Activated CD8-positive, alpha-beta T cell treated with anti-CD3 and anti-CD28 coated beads for 36 hours (primary cell): ENCODE results near the gene THRB. TPM values are rescaled to one million over a fixed set of nuclear protein-coding genes. Genes with fewer than 3 reads are reported as not detected.

Experiments used
- ATAC-seq: fragments of 200-7000 bp; cut with Tn5 transposase; one replicate; pipeline ENCODE4 v1.10.0; 2021; ENCODE audit warnings: mild to moderate bottlenecking, moderate library complexity
- CTCF ChIA-PET: fragments of 350-600 bp; sonication (Branson Sonifier 250); formaldehyde crosslinking; loops from one replicate; lab custom pipeline; 2021; ENCODE audit warnings: antibody characterized with exemption; lab: Charles Lee
- POLR2A ChIA-PET: fragments of 350-600 bp; sonication (Branson Sonifier 250); formaldehyde crosslinking; loops from one replicate; lab custom pipeline; 2021; ENCODE audit warnings: antibody characterized with exemption; lab: Charles Lee
- DNase-seq: peaks from one replicate; pipeline ENCODE4 v3.0.0-alpha.2; 2020
- H3K27ac Mint-ChIP-seq: one replicate; pipeline ENCODE4 v1.8.0; 2021; ENCODE audit warnings: mild to moderate bottlenecking, mixed read lengths
- H3K27me3 Mint-ChIP-seq: one replicate; pipeline ENCODE4 v1.8.0; 2021; ENCODE audit warnings: mixed read lengths
- H3K36me3 Mint-ChIP-seq: one replicate; pipeline ENCODE4 v1.8.0; 2021; ENCODE audit warnings: low read depth, mixed read lengths
- H3K4me1 Mint-ChIP-seq: one replicate; pipeline ENCODE4 v1.8.0; 2021; ENCODE audit warnings: low read depth, mixed read lengths
- H3K4me3 Mint-ChIP-seq: one replicate; pipeline ENCODE4 v1.8.0; 2021; ENCODE audit warnings: mild to moderate bottlenecking, moderate library complexity, mixed read lengths
- H3K9me3 Mint-ChIP-seq: one replicate; pipeline ENCODE4 v1.8.0; 2021; ENCODE audit warnings: mixed read lengths
- CTCF ChIP-seq: fragments of 200-600 bp; IDR thresholded peaks from one replicate; pipeline ENCODE4 v1.8.0; 2022; ENCODE audit warnings: antibody characterized with exemption, mild to moderate bottlenecking
- intact Hi-C: fragments of 100-400 bp; cut with micrococcal nuclease; formaldehyde crosslinking; loops from one replicate; pipeline ENCODE4 v1.10.0; 2022
- total RNA-seq, 2 experiments: library from RNA; stranded (reverse); gene quantifications; one replicate each; pipeline ENCODE4 v1.2.3, GENCODE V29; 2021

THRB gene
- total RNA-seq, 2 experiments from 2014 or later: not detected

- POLR2A ChIA-PET: no interaction called here
- Mint-ChIP-seq H3K27me3 (no peaks in the 10 kb centered on the region), H3K4me3 (no peak overlapping the region), H3K9me3 (no peaks in the 10 kb centered on the region), H3K4me1 (no peaks in the 10 kb centered on the region), H3K27ac (no peak overlapping the region), H3K36me3 (no peaks in the 10 kb centered on the region)
- DNase-seq (no peak), ATAC-seq (no peak)
- no peak for TF ChIP-seq CTCF
- CTCF ChIA-PET: no interaction called here
- intact Hi-C loops: no loop called here
Observed at GRCh38 chr3:24389108-24390090, 105.3 kb downstream of the THRB start.

GRCh38 chr3:24388611-24389010 is 106.0 kb downstream of the THRB start:
- CTCF ChIA-PET: no interaction called here

GRCh38 chr3:24388159-24388558 is 106.5 kb downstream of the THRB start:
- intact Hi-C loops: no loop called here
- Mint-ChIP-seq H3K27ac (no peak overlapping the region), H3K4me1 (no peaks in the 10 kb centered on the region), H3K36me3 (no peaks in the 10 kb centered on the region), H3K27me3 (no peaks in the 10 kb centered on the region), H3K4me3 (no peak overlapping the region), H3K9me3 (no peaks in the 10 kb centered on the region)
- no peak for TF ChIP-seq CTCF
- no peak for DNase-seq
- ChIA-PET CTCF (no interaction called here), POLR2A (no interaction called here)
- no peak for ATAC-seq

More at GRCh38 chr3:24388611-24389010, 106.0 kb downstream of the THRB start:
- H3K4me1 Mint-ChIP-seq: no peaks in the 10 kb centered on the region
- H3K27me3 Mint-ChIP-seq: no peaks in the 10 kb centered on the region
- POLR2A ChIA-PET: no interaction called here
- DNase-seq: no peak
- no peaks in the 10 kb centered on the region for H3K36me3 Mint-ChIP-seq
- intact Hi-C loops: no loop called here
- H3K27ac Mint-ChIP-seq: no peak overlapping the region
- no peaks in the 10 kb centered on the region for H3K9me3 Mint-ChIP-seq
- no peak for TF ChIP-seq CTCF
- ATAC-seq: no peak
- H3K4me3 Mint-ChIP-seq: no peak overlapping the region

- DNase-seq: no peak
- Mint-ChIP-seq H3K27me3 (no peaks in the 10 kb centered on the region), H3K27ac (no peak overlapping the region), H3K4me3 (no peak overlapping the region), H3K9me3 (no peaks in the 10 kb centered on the region), H3K4me1 (no peaks in the 10 kb centered on the region), H3K36me3 (no peaks in the 10 kb centered on the region)
- POLR2A ChIA-PET: no interaction called here
- TF ChIP-seq CTCF: no peak
- CTCF ChIA-PET: no interaction called here
- no peak for ATAC-seq
- intact Hi-C loops: no loop called here
Observed at GRCh38 chr3:24387493-24387892, 107.2 kb downstream of the THRB start.

GRCh38 chr3:24387000-24387399 is 107.7 kb downstream of the THRB start:
- ChIA-PET POLR2A (no interaction called here), CTCF (no interaction called here)
- no peaks in the 10 kb centered on the region for H3K9me3 Mint-ChIP-seq
- no peak overlapping the region for H3K4me3 Mint-ChIP-seq
- no peak for ATAC-seq
- intact Hi-C loops: no loop called here
- no peaks in the 10 kb centered on the region for H3K4me1 Mint-ChIP-seq
- no peak for DNase-seq
- H3K36me3 Mint-ChIP-seq: no peaks in the 10 kb centered on the region
- no peak overlapping the region for H3K27ac Mint-ChIP-seq
- no peaks in the 10 kb centered on the region for H3K27me3 Mint-ChIP-seq
- no peak for TF ChIP-seq CTCF
